CD4-positive, alpha-beta T cell (primary cell): ENCODE measurements around the gene POLA1. TPM values are rescaled to one million over a fixed set of nuclear protein-coding genes. Genes with fewer than 3 reads are reported as not detected.

Source experiments
- ATAC-seq: fragments of 200-7000 bp; cut with Tn5 transposase; one replicate; pipeline ENCODE4 v1.10.0; 2022; ENCODE audit warnings: mild to moderate bottlenecking; ENCODE audit not compliant: poor library complexity
- CTCF ChIA-PET: fragments of 350-600 bp; sonication (Branson Sonifier 250); formaldehyde crosslinking; loops from one replicate; lab custom pipeline; 2021; ENCODE audit warnings: antibody characterized with exemption, inconsistent platforms; lab: Charles Lee
- POLR2A ChIA-PET: fragments of 350-600 bp; sonication (Branson Sonifier 250); formaldehyde crosslinking; loops from one replicate; lab custom pipeline; 2021; ENCODE audit warnings: antibody characterized with exemption, inconsistent platforms; lab: Charles Lee
- DNase-seq, 14 experiments: peaks; one replicate each; pipeline ENCODE4 v3.0.0-alpha.2; 2013 to 2020; ENCODE audit warnings: mixed read lengths in 2 of 14
- H3K27ac ChIP-seq, 2 donors: one replicate each; pipeline versions ENCODE4 v1.5.1 to v1.7.0; 2013; ENCODE audit warnings: low read length in 2 of 2, low read depth in 1 of 2, mild to moderate bottlenecking in 1 of 2
- H3K27me3 ChIP-seq, 2 experiments: 1 replicate in 1 of 2; 2 replicates in 1 of 2; pipeline versions ENCODE4 v1.6.1 to v1.7.0; 2013; ENCODE audit warnings: low read length in 2 of 2, control low read depth in 1 of 2, mild to moderate bottlenecking in 1 of 2, moderate library complexity in 1 of 2; ENCODE audit not compliant: insufficient read depth in 2 of 2, control insufficient read depth in 1 of 2
- H3K36me3 ChIP-seq: one replicate; pipeline ENCODE4 v1.6.1; 2013; ENCODE audit warnings: low read length, control low read depth; ENCODE audit not compliant: insufficient read depth
- H3K4me1 ChIP-seq: one replicate; pipeline ENCODE4 v1.6.1; 2013; ENCODE audit warnings: low read length, control low read depth; ENCODE audit not compliant: insufficient read depth
- H3K4me3 ChIP-seq: one replicate; pipeline ENCODE4 v1.5.1; 2013; ENCODE audit warnings: mild to moderate bottlenecking, low read length, moderate library complexity
- H3K9me3 ChIP-seq, 2 experiments: 1 replicate in 1 of 2; 2 replicates in 1 of 2; pipeline versions ENCODE4 v1.6.1 to v1.7.0; 2013; ENCODE audit warnings: low read length in 2 of 2, mild to moderate bottlenecking in 2 of 2, control low read depth in 1 of 2, moderate library complexity in 1 of 2; ENCODE audit not compliant: control insufficient read depth in 1 of 2, insufficient read depth in 1 of 2
- H3K27ac Mint-ChIP-seq: one replicate; pipeline ENCODE4 v1.8.0; 2020; ENCODE audit warnings: mixed read lengths
- H3K27me3 Mint-ChIP-seq: one replicate; pipeline ENCODE4 v1.8.0; 2021; ENCODE audit warnings: mixed read lengths
- H3K36me3 Mint-ChIP-seq: one replicate; pipeline ENCODE4 v1.8.0; 2021; ENCODE audit warnings: low read depth, mixed read lengths
- H3K4me1 Mint-ChIP-seq: one replicate; pipeline ENCODE4 v1.8.0; 2021; ENCODE audit warnings: low read depth, mixed read lengths
- H3K4me3 Mint-ChIP-seq: one replicate; pipeline ENCODE4 v1.8.0; 2020; ENCODE audit warnings: mild to moderate bottlenecking, mixed read lengths
- H3K9me3 Mint-ChIP-seq: one replicate; pipeline ENCODE4 v1.8.0; 2020; ENCODE audit warnings: mixed read lengths
- CTCF ChIP-seq: fragments of 200-600 bp; IDR thresholded peaks from one replicate; pipeline ENCODE4 v1.8.0; 2022; ENCODE audit warnings: antibody characterized with exemption, mild to moderate bottlenecking
- intact Hi-C, 2 experiments: fragments of 100-400 bp; cut with DNase I in 1 of 2; cut with micrococcal nuclease in 1 of 2; formaldehyde crosslinking; loops; one replicate each; pipeline versions ENCODE4 v1.15.1 to v1.9.0; 2023 to 2025; cut with DNase I, micrococcal nuclease
- total RNA-seq, 174 experiments: library from RNA in 2 of 174; stranded (reverse) in 2 of 174; gene quantifications; one replicate each; pipeline ENCODE4 v1.2.3 and lab custom pipeline; 2021 to 2026

Gene POLA1
- total RNA-seq, 2 experiments from 2014 or later: 4.7 TPM

- no peak for TF ChIP-seq CTCF
Observed at GRCh38 chrX:24999511-24999910, 305.8 kb downstream of the POLA1 start.

GRCh38 chrX:25001808-25002660 is 308.3 kb downstream of the POLA1 start:
- Mint-ChIP-seq H3K27ac (no peak overlapping the region), H3K36me3 (no peaks in the 10 kb centered on the region), H3K9me3 (no peaks in the 10 kb centered on the region), H3K4me3 (no peak overlapping the region), H3K27me3 (peaks cover 35% of the 10 kb centered on the region), H3K4me1 (peaks cover 12% of the 10 kb centered on the region)
- ATAC-seq: no peak
- intact Hi-C loops: no loop called here
- Histone ChIP-seq H3K27ac (no peak overlapping the region), H3K27me3 (peaks cover 2 to 21% of the 10 kb centered on the region in 2 experiments), H3K9me3 (no peaks in the 10 kb centered on the region), H3K36me3 (no peaks in the 10 kb centered on the region), H3K4me3 (no peak overlapping the region), H3K4me1 (peaks cover 2% of the 10 kb centered on the region)
- no peak for DNase-seq
- POLR2A ChIA-PET: no interaction called here
- TF ChIP-seq CTCF: no peak
- CTCF ChIA-PET: no interaction called here

More at GRCh38 chrX:24999511-24999910, 305.8 kb downstream of the POLA1 start:
- intact Hi-C loops: no loop called here
- ChIA-PET POLR2A (no interaction called here), CTCF (no interaction called here)
- H3K36me3 ChIP-seq: no peaks in the 10 kb centered on the region
- DNase-seq (no peak), ATAC-seq (no peak)
- H3K4me3 ChIP-seq: no peak overlapping the region
- Mint-ChIP-seq H3K4me3 (no peak overlapping the region), H3K27me3 (peaks cover 23% of the 10 kb centered on the region), H3K27ac (no peak overlapping the region), H3K9me3 (no peaks in the 10 kb centered on the region), H3K36me3 (no peaks in the 10 kb centered on the region), H3K4me1 (peaks cover 4% of the 10 kb centered on the region)
- H3K27me3 ChIP-seq: peaks cover 0 to 8% of the 10 kb centered on the region in 2 experiments
- H3K9me3 ChIP-seq: no peaks in the 10 kb centered on the region
- H3K4me1 ChIP-seq: no peaks in the 10 kb centered on the region
- no peak overlapping the region for H3K27ac ChIP-seq

GRCh38 chrX:25002661-25003020 is 308.9 kb downstream of the POLA1 start:
- Histone ChIP-seq H3K27ac (no peak overlapping the region), H3K4me3 (no peak overlapping the region), H3K4me1 (peaks cover 2% of the 10 kb centered on the region), H3K27me3 (peaks cover 5 to 23% of the 10 kb centered on the region in 2 experiments), H3K9me3 (no peaks in the 10 kb centered on the region), H3K36me3 (no peaks in the 10 kb centered on the region)
- Mint-ChIP-seq H3K27me3 (peaks cover 36% of the 10 kb centered on the region), H3K9me3 (no peaks in the 10 kb centered on the region), H3K4me1 (peaks cover 12% of the 10 kb centered on the region), H3K36me3 (no peaks in the 10 kb centered on the region), H3K4me3 (no peak overlapping the region), H3K27ac (no peak overlapping the region)
- ChIA-PET POLR2A (no interaction called here), CTCF (no interaction called here)
- intact Hi-C loops: no loop called here
- no peak for DNase-seq
- TF ChIP-seq CTCF: no peak
- no peak for ATAC-seq
